HCT116 (cell line): ENCODE data around the gene NMD3. TPM values are rescaled to one million over a fixed set of nuclear protein-coding genes. Genes with fewer than 3 reads are reported as not detected.

ENCODE experiments used
- ATAC-seq: fragments of 200-7000 bp; cut with Tn5 transposase; 2 replicates; pipeline ENCODE4 v1.9.1; 2020; ENCODE audit warnings: mild to moderate bottlenecking, moderate library complexity
- BruUV-seq: library from RNA; stranded (reverse); fragments of 400-500 nt; replicated peaks from 2 replicates; lab custom pipeline; 2021; lab: Mats Ljungman, UMichigan
- CTCF ChIA-PET: fragments of 300-600 bp; sonication (Branson Sonifier 250); formaldehyde crosslinking; loops from one replicate; lab custom pipeline; 2021; ENCODE audit warnings: antibody characterized with exemption; lab: Charles Lee
- POLR2A ChIA-PET: fragments of 300-600, 350-600 bp; sonication (Branson Sonifier 250); formaldehyde crosslinking; loops from one replicate; lab custom pipeline; 2021; ENCODE audit warnings: antibody characterized with exemption; lab: Charles Lee
- RAD21 ChIA-PET, 2 experiments: fragments of 300-600 bp; sonication (Branson Sonifier 250); formaldehyde crosslinking; loops; one replicate each; lab custom pipeline; 2023; ENCODE audit warnings: low total read pairs in 2 of 2; ENCODE audit not compliant: uncharacterized antibody in 2 of 2, unreplicated experiment in 2 of 2, low non-redundant PET in 1 of 2; lab: Charles Lee
- DNase-seq: peaks from one replicate; pipeline ENCODE4 v3.0.0-alpha.2; 2010; ENCODE audit warnings: low read depth, low spot score
- H2AFZ ChIP-seq: fragments of 200-600 bp; shearing (Covaris generic), sonication (generic); 2 replicates; pipeline ENCODE4 v1.6.1; 2017; ENCODE audit warnings: low read depth, mixed run types, mixed read lengths, antibody characterized with exemption, low read length; ENCODE audit not compliant: poor library complexity, severe bottlenecking
- H3K27ac ChIP-seq: 2 replicates; pipeline ENCODE4 v1.5.1; 2012; ENCODE audit warnings: low read depth, low read length
- H3K27me3 ChIP-seq: fragments of 200-600 bp; sonication (generic); 2 replicates; pipeline ENCODE4 v1.6.1; 2016; ENCODE audit warnings: mixed run types, low read length, mixed read lengths; ENCODE audit not compliant: insufficient read depth
- H3K36me3 ChIP-seq, 2 experiments: fragments of 200-500 bp in 1 of 2; fragments of 200-600 bp in 1 of 2; sonication (Bioruptor generic) in 1 of 2; sonication (generic) in 1 of 2; 2 replicates each; pipeline versions ENCODE4 v1.5.1 to v1.6.1; 2014 to 2016; ENCODE audit warnings: low read length in 2 of 2, inconsistent platforms in 1 of 2, mixed read lengths in 1 of 2, mixed run types in 1 of 2; ENCODE audit not compliant: insufficient read depth in 2 of 2, control insufficient read depth in 1 of 2
- H3K4me1 ChIP-seq, 2 experiments: fragments of 200-600 bp in 1 of 2; sonication (generic) in 1 of 2; 2 replicates each; pipeline versions ENCODE4 v1.5.1 to v1.6.1; 2012 to 2017; ENCODE audit warnings: low read length in 2 of 2, inconsistent platforms in 1 of 2, mild to moderate bottlenecking in 1 of 2, mixed read lengths in 1 of 2, mixed run types in 1 of 2, moderate library complexity in 1 of 2; ENCODE audit not compliant: insufficient read depth in 2 of 2, control insufficient read depth in 1 of 2
- H3K4me2 ChIP-seq: fragments of 200-600 bp; sonication (generic); 2 replicates; pipeline ENCODE4 v1.6.1; 2017; ENCODE audit warnings: mixed run types, low read length, mixed read lengths
- H3K4me3 ChIP-seq, 2 experiments: fragments of 200-600 bp in 1 of 2; sonication (generic) in 1 of 2; replicated peaks in 1 of 2; 2 replicates each; pipeline ENCODE4 v1.5.1; 2011 to 2016; ENCODE audit warnings: low read length in 2 of 2, control low read depth in 1 of 2, low read depth in 1 of 2, mild to moderate bottlenecking in 1 of 2, mixed read lengths in 1 of 2, mixed run types in 1 of 2
- H3K79me2 ChIP-seq: fragments of 200-600 bp; sonication (generic); 2 replicates; pipeline ENCODE4 v1.6.1; 2017; ENCODE audit warnings: mild to moderate bottlenecking, mixed run types, low read length, moderate library complexity, mixed read lengths; ENCODE audit not compliant: insufficient read depth
- H3K9ac ChIP-seq: fragments of 200-600 bp; sonication (generic); 2 replicates; pipeline ENCODE4 v1.6.1; 2016; ENCODE audit warnings: low read length, mixed read lengths
- H3K9me2 ChIP-seq: fragments of 200-600 bp; sonication (generic), shearing (Covaris generic); 2 replicates; pipeline ENCODE4 v1.6.1; 2017; ENCODE audit warnings: mixed run types, mild to moderate bottlenecking, moderate library complexity; ENCODE audit not compliant: insufficient read depth
- H3K9me3 ChIP-seq, 2 experiments: fragments of 200-500 bp in 1 of 2; fragments of 200-600 bp in 1 of 2; sonication (Bioruptor generic) in 1 of 2; sonication (generic) in 1 of 2; 2 replicates each; pipeline ENCODE4 v1.6.1; 2014 to 2017; ENCODE audit warnings: low read length in 2 of 2, mixed read lengths in 2 of 2, inconsistent platforms in 1 of 2, low read depth in 1 of 2, mild to moderate bottlenecking in 1 of 2, mixed run types in 1 of 2, moderate library complexity in 1 of 2; ENCODE audit not compliant: control insufficient read depth in 1 of 2, insufficient read depth in 1 of 2
- H4K20me1 ChIP-seq: fragments of 200-600 bp; sonication (generic), shearing (Covaris generic); 2 replicates; pipeline ENCODE4 v1.6.1; 2017; ENCODE audit warnings: mixed run types, mild to moderate bottlenecking, moderate library complexity; ENCODE audit not compliant: insufficient read depth
- CBX3 ChIP-seq: IDR thresholded peaks from 2 replicates; pipeline ENCODE4 v1.6.1; 2012; ENCODE audit warnings: low read depth
- CEBPB ChIP-seq: IDR thresholded peaks from 2 replicates; pipeline ENCODE4 v1.6.1; 2012; ENCODE audit warnings: low read depth
- EGR1 ChIP-seq: IDR thresholded peaks from 2 replicates; pipeline ENCODE4 v1.6.1; 2012; ENCODE audit warnings: low read depth
- EZH2phosphoT487 ChIP-seq: fragments of 200-600 bp; IDR thresholded peaks from 2 replicates; pipeline ENCODE4 v1.6.1; 2018; ENCODE audit warnings: antibody characterized with exemption, borderline replicate concordance
- FOSL1 ChIP-seq: IDR thresholded peaks from 2 replicates; pipeline ENCODE4 v1.6.1; 2012; ENCODE audit warnings: low read depth
- JUND ChIP-seq: IDR thresholded peaks from 2 replicates; pipeline ENCODE4 v1.6.1; 2012
- POLR2AphosphoS5 ChIP-seq: IDR thresholded peaks from 2 replicates; pipeline ENCODE4 v1.6.1; 2011; ENCODE audit warnings: mild to moderate bottlenecking, low read depth, low read length, moderate library complexity
- YY1 ChIP-seq: IDR thresholded peaks from 2 replicates; pipeline ENCODE4 v1.6.1; 2011; ENCODE audit warnings: low read length, low read depth, moderate library complexity, mild to moderate bottlenecking; ENCODE audit not compliant: insufficient replicate concordance; ENCODE audit errors: extremely low read depth
- ZFX ChIP-seq: fragments of 450-650 bp; IDR thresholded peaks from 2 replicates; pipeline ENCODE4 v1.6.1; 2017
- intact Hi-C: fragments of 100-400 bp; cut with micrococcal nuclease; formaldehyde crosslinking; loops from 2 replicates; pipeline ENCODE4 v1.10.0; 2022
- total RNA-seq: library from RNA; stranded (reverse); gene quantifications from one replicate; pipeline ENCODE4 v1.2.1, GENCODE V29; 2021; ENCODE audit not compliant: unreplicated experiment
- TF ChIP-seq, protein P1 (sequence below): IDR thresholded peaks from 2 replicates; pipeline ENCODE4 v1.6.1; 2012
- TF ChIP-seq, protein P2 (sequence below): IDR thresholded peaks from 2 replicates; pipeline ENCODE4 v1.6.1; 2011; ENCODE audit warnings: mild to moderate bottlenecking, low read length, moderate library complexity; ENCODE audit not compliant: insufficient replicate concordance; ENCODE audit errors: extremely low read depth

NMD3 gene
- total RNA-seq, 1 experiment from 2014 or later = 85.2 TPM

DNA sequence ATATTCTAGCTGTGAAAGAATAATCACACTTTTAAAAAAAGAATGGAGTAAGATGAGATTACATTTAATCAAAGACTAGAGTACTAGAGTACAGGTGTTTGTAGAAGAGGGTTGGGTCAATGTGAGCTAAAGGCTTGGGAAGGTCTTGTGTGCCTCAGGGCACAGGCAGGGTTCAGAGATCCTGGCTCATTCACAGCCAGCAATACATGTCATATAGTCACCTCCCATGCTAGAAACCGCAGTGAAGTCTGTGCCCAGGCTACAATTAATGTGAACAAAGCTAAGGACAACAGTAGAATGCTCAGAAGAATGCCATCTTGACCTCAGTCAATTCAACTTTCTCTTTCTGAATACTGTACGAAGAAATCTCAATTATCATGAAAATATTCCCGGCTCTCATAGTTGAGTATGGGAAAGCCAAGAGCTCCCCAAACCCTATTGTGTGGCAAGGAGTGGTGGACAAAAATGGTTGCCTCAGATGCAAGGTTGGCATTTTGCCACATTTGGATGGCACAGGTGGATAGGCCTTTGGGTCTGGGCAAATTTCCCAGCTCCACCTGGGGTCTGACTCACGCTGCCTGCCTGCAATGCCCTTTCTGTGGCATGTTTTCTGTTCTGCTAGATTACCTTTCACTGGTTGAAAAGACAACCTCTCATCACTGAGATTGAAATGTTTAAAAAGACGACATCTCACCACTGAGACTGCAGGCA is 70.2 kb downstream of the NMD3 start:
- H3K4me1 ChIP-seq = peaks cover 0 to 8% of the 10 kb centered on the region in 2 experiments; a peak in 1 of 4 replicates
- H3K9ac ChIP-seq = no peak overlapping the region
- H3K9me3 ChIP-seq = no peaks in the 10 kb centered on the region; a peak in 2 of 4 replicates
- H3K4me2 ChIP-seq = no peak overlapping the region
- no peaks in the 10 kb centered on the region for H3K79me2 ChIP-seq
- TF ChIP-seq, protein P1, sequence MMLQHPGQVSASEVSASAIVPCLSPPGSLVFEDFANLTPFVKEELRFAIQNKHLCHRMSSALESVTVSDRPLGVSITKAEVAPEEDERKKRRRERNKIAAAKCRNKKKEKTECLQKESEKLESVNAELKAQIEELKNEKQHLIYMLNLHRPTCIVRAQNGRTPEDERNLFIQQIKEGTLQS = no peak
- TF ChIP-seq CEBPB (no peak), POLR2AphosphoS5 (no peak), ZFX (no peak), JUND (no peak)
- ATAC-seq (0 out of 2 replicates have a peak, but pooled peaks have one; percentile 25), DNase-seq (no peak)
- no peak overlapping the region for H3K27ac ChIP-seq
- no peak overlapping the region for H2AFZ ChIP-seq
- no TSS peak for BruUV-seq
- ChIA-PET CTCF (no interaction called here), POLR2A (no interaction called here), RAD21 (no interaction called here)
- H3K36me3 ChIP-seq = no peaks in the 10 kb centered on the region
- no peak overlapping the region for H3K4me3 ChIP-seq
- no peaks in the 10 kb centered on the region for H4K20me1 ChIP-seq
- H3K9me2 ChIP-seq = no peaks in the 10 kb centered on the region
- intact Hi-C loops = no loop called here
- H3K27me3 ChIP-seq = no peaks in the 10 kb centered on the region

DNA sequence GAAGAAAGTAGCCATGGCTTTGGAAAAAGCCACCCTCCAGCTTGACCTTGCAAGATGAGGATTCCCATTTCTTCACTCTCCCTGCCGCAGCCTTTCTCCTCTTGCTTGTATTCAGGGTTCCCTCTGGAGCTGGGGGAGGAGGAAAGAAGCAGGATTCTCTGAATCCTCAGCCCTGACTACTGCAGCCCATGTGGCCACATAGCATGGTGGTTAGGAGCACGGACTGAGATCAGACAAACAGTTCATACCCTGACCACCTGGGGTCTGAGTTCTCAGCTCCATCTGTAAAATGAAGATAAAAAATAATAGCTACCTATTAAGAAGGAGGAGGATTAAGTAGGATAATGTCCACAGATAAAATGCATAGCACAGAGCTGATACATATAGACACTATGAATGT is 72.3 kb downstream of the NMD3 start:
- no TSS peak for BruUV-seq
- Histone ChIP-seq H3K4me3 (no peak overlapping the region), H3K36me3 (no peaks in the 10 kb centered on the region), H3K4me1 (peaks cover 0 to 8% of the 10 kb centered on the region in 2 experiments; a peak in 1 of 4 replicates), H2AFZ (no peak overlapping the region), H3K27ac (no peak overlapping the region), H4K20me1 (no peaks in the 10 kb centered on the region), H3K4me2 (no peak overlapping the region), H3K9me2 (no peaks in the 10 kb centered on the region), H3K27me3 (no peaks in the 10 kb centered on the region), H3K79me2 (no peaks in the 10 kb centered on the region), H3K9me3 (peaks cover 3 to 5% of the 10 kb centered on the region in 2 experiments; a peak in 2 of 4 replicates), H3K9ac (no peak overlapping the region)
- ChIA-PET CTCF (no interaction called here), POLR2A (no interaction called here), RAD21 (no interaction called here)
- DNase-seq (no peak), ATAC-seq (peak; percentile 47; the same call in 1 of the 2 replicates)
- TF ChIP-seq FOSL1 (no peak), YY1 (no peak), EGR1 (no peak), ZFX (no peak), POLR2AphosphoS5 (no peak), JUND (no peak), EZH2phosphoT487 (no peak), CBX3 (no peak)
- TF ChIP-seq, protein P2, sequence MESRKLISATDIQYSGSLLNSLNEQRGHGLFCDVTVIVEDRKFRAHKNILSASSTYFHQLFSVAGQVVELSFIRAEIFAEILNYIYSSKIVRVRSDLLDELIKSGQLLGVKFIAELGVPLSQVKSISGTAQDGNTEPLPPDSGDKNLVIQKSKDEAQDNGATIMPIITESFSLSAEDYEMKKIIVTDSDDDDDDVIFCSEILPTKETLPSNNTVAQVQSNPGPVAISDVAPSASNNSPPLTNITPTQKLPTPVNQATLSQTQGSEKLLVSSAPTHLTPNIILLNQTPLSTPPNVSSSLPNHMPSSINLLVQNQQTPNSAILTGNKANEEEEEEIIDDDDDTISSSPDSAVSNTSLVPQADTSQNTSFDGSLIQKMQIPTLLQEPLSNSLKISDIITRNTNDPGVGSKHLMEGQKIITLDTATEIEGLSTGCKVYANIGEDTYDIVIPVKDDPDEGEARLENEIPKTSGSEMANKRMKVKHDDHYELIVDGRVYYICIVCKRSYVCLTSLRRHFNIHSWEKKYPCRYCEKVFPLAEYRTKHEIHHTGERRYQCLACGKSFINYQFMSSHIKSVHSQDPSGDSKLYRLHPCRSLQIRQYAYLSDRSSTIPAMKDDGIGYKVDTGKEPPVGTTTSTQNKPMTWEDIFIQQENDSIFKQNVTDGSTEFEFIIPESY = no peak
- intact Hi-C loops = no loop called here
